Measurements from ENCODE around the gene MAGEA10.
"Not testable (repeated sequence)": the region's sequence is repeated elsewhere in the genome, so short reads cannot be mapped to it uniquely, and the experiment has no call there.

Gene MAGEA10

DNA sequence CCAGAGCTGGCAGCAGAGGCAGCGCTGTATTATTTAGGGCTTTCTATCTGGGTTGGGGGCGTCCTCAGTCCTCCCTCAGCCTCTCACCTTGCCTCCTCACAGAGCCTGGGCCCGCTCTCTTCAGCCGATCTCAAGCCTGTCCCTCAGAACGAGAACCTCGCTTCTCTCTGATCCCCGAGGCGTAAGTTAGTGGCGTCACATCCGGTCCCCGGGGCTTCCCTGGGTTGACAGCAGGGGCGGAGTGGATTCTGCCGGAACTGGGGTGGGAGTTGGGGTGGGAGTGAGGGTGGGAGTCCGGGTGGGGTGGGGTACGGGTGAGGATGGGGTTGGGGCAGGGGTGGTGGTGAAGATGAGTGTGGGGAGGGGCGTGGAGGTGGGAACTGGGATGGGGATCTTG lies at the start of gene MAGEA10:
Gene MAGEA10, minus strand, starts transcription at position 190 of the 397 bp plus-strand sequence. CDS start 2,957 bp downstream, outside the sequence.
- no peak for ATAC-seq

DNA sequence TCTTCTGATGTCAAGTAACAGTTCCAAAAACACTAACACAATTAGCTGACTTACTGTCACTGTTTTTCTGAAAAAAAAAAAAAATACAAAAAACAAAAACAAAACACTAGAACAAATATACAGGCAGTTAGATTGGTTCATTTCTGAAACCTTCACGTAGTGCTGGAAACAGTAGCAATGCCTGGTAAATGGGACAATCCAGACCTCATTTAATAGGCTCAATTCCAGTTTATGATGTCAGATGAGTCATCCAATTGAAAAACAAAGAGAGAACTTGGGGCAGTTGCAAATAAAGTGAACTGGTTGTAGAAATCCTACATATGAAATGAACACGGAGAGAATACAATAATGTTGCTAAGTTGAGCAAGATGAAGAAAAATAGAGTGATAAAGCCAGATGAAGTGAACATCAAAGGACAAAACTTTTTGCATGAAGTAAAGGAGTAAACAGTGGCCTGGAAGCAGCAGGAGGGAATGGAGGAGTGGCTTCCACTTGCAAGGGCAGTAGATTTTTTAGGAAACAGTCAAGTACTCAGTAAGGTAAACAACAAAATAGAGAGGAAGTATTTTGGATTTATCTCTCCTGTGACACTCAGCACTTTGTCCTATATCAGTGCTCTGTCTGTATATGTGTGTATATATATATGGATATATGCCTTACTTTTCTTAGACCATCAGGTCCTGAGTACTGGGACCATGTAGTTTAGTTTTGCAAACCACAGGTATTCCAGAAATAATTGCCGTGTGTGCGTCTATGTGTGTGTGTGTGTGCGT lies 39.3 kb upstream of the MAGEA10 start:
- no peak for ATAC-seq

GRCh38 chrX:152177052-152177451 lies 38.7 kb upstream of the MAGEA10 start:
- no peak for ATAC-seq

DNA sequence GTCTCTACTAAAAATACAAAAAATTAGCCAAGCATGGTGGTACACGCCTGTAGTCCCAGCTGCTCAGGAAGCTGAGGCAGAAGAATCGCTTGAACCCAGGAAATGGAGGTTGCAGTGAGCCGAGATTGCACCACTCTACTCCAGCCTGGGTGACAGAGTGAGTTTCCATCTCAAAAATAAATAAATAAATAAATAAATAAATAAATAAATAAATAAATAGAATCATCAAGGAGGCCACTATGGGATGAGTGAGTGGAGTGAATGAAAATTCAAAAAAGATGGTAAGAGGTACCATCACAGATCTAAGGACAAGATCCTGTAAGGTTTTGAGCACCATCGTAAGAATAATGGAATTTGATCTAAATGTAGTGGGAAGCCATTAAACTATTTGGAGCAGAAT lies 37.5 kb upstream of the MAGEA10 start:
- ATAC-seq = not testable (repeated sequence)

DNA sequence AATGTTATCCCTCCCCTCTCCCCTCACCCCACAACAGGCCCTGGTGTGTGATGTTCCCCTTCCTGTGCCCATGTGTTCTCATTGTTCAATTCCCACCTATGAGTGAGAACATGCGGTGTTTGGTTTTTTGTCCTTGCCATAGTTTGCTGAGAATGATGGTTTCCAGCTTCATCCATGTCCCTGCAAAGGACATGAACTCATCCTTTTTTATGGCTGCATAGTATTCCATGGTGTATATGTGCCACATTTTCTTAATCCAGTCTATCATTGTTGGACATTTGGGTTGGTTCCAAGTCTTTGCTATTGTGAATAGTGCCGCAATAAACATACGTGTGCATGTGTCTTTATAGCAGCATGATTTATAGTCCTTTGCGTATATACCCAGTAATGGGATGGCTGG lies 35.5 kb upstream of the MAGEA10 start:
- not testable (repeated sequence) for ATAC-seq

DNA sequence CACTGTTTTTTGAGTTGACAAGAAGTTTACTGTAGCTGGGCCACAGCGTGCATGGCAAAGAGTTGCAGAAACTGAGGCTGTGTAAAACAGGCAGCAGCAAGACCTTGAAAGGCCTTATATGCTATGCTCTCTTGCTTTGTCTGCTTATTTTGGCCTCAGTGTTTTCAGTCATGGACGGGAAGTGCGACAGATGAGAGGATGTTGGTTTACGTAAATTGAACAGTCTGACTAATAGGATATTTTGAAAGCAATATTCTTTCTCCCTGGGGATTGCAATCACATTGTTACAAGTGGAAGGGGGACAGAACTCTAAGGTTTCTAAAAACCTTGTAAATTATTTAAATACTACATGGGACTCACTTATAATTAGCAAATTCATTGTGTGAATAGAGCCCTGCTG lies 32.2 kb upstream of the MAGEA10 start:
- ATAC-seq = no peak

DNA sequence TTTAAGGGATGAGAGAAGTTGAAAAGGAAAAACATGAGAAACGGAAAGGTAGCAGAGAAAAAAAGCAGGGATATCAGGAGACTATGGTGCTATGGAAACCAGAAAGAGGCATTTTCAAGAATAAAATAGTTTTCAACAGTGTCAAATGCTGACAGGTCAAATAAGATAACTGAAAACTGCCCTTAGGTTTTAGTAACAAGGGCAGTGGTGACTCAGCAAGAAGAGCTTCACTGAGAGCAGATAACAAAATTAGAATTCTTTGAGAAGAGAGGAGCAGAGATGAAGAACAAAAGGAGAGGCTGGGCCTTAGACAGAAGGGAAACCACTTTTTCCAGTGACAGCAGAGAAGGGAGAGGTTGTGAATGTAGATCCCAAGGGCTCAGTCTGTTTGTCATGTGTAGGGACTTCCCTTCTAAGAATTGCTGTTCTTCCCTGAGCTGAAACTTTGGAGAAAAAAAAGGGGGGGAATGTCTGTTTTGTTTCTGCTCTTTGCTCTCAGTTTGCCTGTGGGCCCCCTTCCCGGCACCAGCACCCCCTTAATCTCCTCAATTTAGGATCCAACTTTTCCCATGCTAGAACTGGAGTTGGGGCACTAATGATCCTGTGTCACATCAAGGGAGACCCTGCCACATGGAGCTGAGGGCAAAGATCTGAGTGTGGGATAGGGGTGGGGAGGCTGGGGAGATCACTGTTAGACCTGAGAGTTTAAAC lies 26.8 kb upstream of the MAGEA10 start:
- no peak for ATAC-seq

DNA sequence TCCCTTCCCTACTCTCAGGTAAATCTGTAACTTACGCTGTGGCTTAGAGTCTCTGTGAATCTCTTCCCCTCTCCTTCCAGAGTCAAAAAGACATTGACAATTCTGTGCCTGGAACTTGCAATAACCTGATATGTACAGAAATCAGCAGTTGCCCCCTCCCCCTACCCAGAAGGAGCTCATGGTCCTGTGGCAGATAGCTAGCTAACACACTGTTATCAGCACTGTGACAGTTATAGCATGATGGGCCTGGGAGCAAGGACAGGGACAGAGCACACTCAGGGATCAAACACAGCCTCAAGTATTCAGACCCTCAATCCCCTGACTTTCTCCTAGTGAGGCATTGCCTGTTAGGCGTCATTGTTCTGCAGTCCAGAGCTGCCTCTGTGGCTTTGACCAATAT lies 18.7 kb upstream of the MAGEA10 start:
- ATAC-seq = no peak

DNA sequence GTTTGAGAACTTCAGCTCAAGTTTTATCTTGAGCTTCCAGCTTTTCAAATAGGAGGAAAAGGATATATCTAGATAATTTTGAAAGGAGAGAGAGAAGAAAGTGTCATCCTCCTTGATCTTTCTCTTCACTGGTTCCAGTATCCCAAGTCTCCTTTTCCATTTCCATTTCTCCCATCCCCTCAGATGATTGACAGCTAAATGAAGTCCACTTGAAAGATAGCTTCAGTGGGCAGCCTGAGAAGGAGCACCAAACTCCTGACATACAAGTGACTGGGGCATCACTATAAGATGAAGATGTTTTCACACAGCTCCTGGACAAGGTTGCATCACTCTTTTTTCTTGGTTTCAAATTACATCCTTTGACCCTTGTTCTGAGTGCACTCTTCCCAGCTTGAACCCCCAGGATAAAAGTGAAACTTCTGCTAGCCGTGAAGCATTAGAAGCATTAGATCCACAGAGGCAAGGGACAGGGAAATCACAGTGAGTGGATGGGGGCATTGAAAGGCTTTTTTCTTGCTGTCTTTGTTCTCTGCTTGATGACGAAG lies 17.5 kb upstream of the MAGEA10 start:
- ATAC-seq = no peak

GRCh38 chrX:152154050-152154449 lies 15.7 kb upstream of the MAGEA10 start:
- no peak for ATAC-seq

DNA sequence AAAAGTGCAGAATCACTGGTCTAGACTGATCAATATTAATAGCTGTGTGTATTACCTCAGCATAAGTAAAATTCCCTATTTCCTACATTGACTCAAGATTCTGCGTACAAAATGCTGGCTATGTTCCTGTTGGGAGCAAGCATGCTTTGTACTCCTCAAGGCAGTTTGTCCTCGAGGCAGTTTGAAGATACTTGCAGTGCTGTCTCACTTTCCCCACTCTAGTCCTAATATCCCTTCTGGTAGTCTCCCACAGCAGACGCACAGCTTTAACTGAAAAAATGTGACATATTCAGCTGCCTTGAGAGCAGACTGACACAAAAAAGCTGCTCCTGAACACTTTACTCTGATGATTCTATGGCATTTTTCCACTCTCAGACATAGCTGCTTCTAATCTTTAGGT lies 12.9 kb upstream of the MAGEA10 start:
- ATAC-seq = no peak

DNA sequence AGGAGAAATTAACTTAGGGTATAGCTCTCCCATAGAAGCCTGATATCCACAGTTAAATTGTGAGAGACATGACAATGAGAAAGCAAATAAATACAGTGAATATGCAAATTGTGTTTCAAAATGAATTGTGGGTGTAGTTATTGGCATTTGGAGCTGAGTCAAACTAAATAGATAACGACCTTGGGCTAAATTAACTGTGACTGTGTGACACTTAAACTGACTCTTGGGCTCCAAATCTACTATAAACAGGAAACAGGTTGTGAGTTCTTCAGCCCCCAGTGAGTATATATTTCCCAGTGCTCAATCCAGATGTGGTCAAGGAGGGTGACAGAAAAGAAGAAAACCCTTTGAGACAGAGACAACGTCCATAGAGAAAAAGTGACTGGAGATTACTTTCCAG lies 11.3 kb upstream of the MAGEA10 start:
- ATAC-seq = no peak

DNA sequence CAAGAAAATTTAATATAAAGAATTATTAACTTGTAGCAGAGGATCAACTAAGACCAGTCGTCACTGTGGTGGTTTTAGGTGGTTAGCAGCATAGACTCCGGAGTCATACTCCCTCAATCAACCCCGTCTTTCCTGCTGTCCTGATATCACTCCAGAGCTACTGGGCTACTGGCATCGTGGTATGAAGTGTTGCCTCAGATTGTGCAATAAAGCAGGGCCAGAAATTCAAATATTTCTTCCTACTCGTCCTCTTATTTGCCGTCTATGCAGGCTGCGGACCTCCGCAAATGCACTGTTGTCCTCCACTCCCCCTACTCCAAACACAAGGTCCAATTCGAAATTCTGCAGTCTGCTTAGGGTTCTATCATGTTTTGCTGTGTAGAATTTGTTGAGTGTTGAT lies 1.2 kb upstream of the MAGEA10 start:
- no peak for ATAC-seq

DNA sequence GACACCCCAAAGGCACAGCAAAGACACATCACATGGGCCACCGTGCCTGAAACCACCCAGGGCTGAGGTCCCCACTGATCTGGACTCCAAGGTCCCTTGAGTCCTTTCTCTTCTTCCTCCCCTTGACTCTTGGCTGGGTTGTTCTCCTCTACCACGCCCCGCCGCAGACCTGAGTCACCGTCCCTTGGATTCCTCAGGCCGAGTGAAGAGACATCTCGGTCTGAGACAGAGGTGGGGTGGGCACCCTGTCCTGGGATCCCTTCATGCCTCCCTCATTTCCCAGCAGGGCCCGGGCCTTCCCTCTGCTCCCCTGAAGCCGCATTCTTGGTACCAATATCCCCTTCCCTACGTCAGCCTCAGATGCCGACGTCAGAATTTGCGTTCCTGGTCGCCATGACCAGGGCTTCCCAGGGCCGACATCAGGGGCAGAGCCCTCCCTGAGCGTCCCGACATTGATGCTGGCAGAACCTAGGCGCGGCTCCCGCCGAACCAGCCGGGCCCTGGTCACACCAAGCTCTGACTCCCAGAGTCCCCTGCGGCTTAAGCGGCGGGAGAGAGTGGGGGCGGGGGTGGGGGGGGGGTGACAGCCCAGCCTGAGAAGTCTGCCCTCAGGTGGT lies 498 bp downstream of the MAGEA10 start:
- ATAC-seq = no peak

- no peak for ATAC-seq
Measured at GRCh38 chrX:152136312-152136711, 2.1 kb downstream of the MAGEA10 start.

DNA sequence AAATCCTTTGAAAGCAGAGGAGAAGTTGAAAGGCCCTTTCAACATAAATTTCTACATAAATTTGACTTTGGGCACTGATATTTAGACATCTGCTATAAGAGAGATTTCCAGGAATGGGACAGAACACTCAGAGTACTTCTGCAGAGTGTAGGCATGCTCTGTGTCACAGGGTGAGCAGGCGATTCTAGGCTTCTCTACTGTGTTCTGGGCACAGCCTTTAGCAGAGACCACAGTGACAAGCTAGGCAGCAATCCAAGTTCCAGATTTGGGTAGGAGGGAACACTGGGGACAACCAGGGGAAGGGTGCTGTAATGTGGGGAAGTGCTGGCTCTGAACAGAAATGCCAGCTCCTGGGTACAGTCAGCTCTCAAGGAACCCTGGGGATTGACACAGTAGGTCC lies 6.9 kb downstream of the MAGEA10 start:
- no peak for ATAC-seq

DNA sequence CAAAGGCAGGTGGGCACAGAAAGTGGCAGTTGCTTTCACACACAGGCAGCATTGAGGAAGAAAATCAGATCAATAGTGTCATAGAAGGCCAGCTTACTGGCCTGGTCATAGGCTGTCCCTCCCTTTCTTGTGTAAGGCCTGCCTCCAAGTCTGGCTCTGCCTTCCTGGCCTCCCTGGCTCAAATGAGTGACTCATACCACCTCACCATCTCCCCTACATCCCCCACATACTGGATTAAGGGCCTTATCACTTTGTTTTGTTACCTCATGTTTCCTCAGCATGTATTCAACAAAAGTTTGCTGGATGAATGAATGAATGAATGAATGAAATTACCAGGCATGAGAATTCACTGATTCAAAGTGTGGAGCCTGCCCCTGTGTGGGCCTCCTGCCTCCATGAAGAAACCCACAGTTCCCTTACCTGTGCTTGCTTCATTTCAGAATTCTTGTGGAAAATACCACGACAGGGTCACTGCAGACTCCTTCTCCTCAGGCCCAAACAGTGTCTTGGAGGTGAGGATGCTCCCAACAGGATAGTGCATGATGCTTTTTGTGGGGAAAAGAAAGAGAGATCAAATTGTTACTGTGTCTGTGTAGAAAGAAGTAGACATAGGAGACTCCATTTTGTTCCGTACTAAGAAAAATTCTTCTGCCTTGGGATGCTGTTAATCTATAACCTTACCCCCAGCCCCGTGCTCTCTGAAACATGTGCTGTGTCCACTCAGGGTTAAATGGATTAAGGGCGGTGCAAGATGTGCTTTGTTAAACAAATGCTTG lies 9.1 kb downstream of the MAGEA10 start:
- ATAC-seq = not testable (repeated sequence)

DNA sequence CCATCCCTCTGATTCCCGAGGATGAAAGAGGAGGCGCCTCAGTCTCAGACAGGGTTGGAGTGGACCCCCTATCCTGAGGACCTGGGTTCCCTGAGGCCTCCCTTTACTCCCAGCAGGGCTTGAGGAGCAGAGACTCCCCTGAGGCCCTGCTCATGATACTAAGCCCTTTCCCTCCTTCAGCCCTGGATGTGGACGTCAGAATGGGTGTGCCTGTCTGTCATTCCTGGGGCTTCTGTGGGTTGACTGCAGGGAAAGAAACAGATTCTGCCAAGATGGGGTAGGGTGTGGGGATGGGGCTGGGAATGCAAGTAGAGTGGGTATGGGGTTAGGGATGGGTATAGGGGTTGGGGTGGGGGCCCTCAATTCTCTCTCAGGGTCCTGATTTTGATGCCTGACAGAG lies 21.1 kb downstream of the MAGEA10 start:
- ATAC-seq = no peak

- ATAC-seq = no peak
Measured at GRCh38 chrX:152108527-152108926, 29.9 kb downstream of the MAGEA10 start.

GRCh38 chrX:152103866-152104265 lies 34.5 kb downstream of the MAGEA10 start:
- ATAC-seq = no peak

- no peak for ATAC-seq
Measured at GRCh38 chrX:152086141-152086540, 52.2 kb downstream of the MAGEA10 start.
